GM23338 (cell line): ENCODE results near the gene MAP3K6.

ENCODE experiments used
- EZH2 ChIP-seq: fragments of 200-600 bp; sonication (generic); IDR thresholded peaks from one replicate; pipeline ENCODE4 v1.8.0; 2017; ENCODE audit warnings: antibody characterized with exemption, mild to moderate bottlenecking, low read depth; ENCODE audit not compliant: unreplicated experiment
- EZH2phosphoT487 ChIP-seq: fragments of 200-600 bp; sonication (generic); IDR thresholded peaks from one replicate; pipeline ENCODE4 v1.8.1; 2018; ENCODE audit warnings: antibody characterized with exemption; ENCODE audit not compliant: unreplicated experiment
- POLR2AphosphoS5 ChIP-seq: IDR thresholded peaks from 2 replicates; pipeline ENCODE4 v1.6.1; 2016; ENCODE audit warnings: antibody characterized with exemption, low read depth
- STAT1 ChIP-seq: IDR thresholded peaks from one replicate; pipeline ENCODE4 v1.6.1; 2016; ENCODE audit warnings: antibody characterized with exemption; ENCODE audit not compliant: unreplicated experiment
- TF ChIP-seq, protein P1 (sequence below), 2 experiments: fragments of 200-600 bp in 1 of 2; sonication (generic) in 1 of 2; conservative IDR thresholded peaks; 2 replicates each; pipeline versions ENCODE4 v1.5.1 to v1.6.1; 2016 to 2017; ENCODE audit warnings: antibody characterized with exemption in 2 of 2, low read depth in 2 of 2, mild to moderate bottlenecking in 2 of 2, moderate library complexity in 1 of 2
- TF ChIP-seq, protein P2 (sequence below): IDR thresholded peaks from one replicate; pipeline ENCODE4 v1.6.1; 2018; ENCODE audit warnings: antibody characterized with exemption; ENCODE audit not compliant: unreplicated experiment

DNA sequence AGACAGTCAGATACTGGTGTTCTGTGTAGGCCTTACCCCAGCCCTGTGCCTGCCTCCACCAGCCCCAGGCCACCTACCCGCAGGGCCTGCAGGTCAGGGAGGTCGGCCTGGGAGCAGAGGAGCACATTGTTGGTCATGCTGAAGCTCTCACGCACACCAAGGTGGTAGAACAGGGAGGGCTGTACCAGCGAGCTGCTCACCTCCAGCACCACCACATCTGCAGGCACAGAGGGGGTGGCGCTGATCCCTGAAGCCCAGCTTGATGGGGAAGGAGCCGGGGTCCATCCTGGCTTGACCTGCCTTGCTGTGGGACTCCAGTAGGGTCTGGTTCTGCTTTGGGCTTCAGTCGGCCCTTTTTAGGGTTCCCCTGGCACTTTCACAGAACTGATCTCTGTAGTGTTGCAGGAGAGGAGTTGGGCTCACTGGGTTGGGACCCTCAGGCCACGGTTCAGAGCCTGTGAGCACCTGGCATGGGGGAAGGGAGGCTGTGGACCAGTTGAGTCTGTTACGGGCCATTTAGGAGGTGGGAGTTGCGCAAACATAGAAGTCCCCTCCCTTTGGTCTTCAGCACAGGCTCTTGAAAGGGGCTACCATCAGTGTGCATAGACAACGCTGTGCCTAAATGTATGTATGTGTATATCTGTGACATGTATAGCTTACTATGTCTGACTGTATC lies 1.9 kb downstream of the MAP3K6 start:
- TF ChIP-seq, protein P1, sequence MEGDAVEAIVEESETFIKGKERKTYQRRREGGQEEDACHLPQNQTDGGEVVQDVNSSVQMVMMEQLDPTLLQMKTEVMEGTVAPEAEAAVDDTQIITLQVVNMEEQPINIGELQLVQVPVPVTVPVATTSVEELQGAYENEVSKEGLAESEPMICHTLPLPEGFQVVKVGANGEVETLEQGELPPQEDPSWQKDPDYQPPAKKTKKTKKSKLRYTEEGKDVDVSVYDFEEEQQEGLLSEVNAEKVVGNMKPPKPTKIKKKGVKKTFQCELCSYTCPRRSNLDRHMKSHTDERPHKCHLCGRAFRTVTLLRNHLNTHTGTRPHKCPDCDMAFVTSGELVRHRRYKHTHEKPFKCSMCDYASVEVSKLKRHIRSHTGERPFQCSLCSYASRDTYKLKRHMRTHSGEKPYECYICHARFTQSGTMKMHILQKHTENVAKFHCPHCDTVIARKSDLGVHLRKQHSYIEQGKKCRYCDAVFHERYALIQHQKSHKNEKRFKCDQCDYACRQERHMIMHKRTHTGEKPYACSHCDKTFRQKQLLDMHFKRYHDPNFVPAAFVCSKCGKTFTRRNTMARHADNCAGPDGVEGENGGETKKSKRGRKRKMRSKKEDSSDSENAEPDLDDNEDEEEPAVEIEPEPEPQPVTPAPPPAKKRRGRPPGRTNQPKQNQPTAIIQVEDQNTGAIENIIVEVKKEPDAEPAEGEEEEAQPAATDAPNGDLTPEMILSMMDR (conservative IDR thresholded peaks at IDR 0.05; ENCODE audit: low read depth in 2 of 2), result no peak
- TF ChIP-seq EZH2, result no peak
- TF ChIP-seq STAT1, result no peak
- no peak for TF ChIP-seq EZH2phosphoT487
- TF ChIP-seq POLR2AphosphoS5, result no peak
- TF ChIP-seq, protein P2, sequence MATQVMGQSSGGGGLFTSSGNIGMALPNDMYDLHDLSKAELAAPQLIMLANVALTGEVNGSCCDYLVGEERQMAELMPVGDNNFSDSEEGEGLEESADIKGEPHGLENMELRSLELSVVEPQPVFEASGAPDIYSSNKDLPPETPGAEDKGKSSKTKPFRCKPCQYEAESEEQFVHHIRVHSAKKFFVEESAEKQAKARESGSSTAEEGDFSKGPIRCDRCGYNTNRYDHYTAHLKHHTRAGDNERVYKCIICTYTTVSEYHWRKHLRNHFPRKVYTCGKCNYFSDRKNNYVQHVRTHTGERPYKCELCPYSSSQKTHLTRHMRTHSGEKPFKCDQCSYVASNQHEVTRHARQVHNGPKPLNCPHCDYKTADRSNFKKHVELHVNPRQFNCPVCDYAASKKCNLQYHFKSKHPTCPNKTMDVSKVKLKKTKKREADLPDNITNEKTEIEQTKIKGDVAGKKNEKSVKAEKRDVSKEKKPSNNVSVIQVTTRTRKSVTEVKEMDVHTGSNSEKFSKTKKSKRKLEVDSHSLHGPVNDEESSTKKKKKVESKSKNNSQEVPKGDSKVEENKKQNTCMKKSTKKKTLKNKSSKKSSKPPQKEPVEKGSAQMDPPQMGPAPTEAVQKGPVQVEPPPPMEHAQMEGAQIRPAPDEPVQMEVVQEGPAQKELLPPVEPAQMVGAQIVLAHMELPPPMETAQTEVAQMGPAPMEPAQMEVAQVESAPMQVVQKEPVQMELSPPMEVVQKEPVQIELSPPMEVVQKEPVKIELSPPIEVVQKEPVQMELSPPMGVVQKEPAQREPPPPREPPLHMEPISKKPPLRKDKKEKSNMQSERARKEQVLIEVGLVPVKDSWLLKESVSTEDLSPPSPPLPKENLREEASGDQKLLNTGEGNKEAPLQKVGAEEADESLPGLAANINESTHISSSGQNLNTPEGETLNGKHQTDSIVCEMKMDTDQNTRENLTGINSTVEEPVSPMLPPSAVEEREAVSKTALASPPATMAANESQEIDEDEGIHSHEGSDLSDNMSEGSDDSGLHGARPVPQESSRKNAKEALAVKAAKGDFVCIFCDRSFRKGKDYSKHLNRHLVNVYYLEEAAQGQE, result no peak
